HepG2 (cell line): ENCODE data around the gene DOCK11. TPM values are rescaled to one million over a fixed set of nuclear protein-coding genes. Genes with fewer than 3 reads are reported as not detected.
A peak's percentile ranks its signal among the peaks of the same experiment; 100 is the strongest.

Source experiments
- ATAC-seq: fragments of 200-7000 bp; cut with Tn5 transposase; 3 replicates; pipeline ENCODE4 v1.9.1; 2020; ENCODE audit warnings: mild to moderate bottlenecking, moderate library complexity
- BruUV-seq: library from RNA; stranded (reverse); fragments of 400-500 nt; replicated peaks from 2 replicates; lab custom pipeline; 2021; lab: Mats Ljungman, UMichigan
- CTCF ChIA-PET: fragments of 300-600 bp; formaldehyde crosslinking; extraction: SDS; loops from one replicate; lab custom pipeline; 2021; ENCODE audit warnings: low total read pairs, inconsistent platforms, low intra/inter-chr PET ratio; lab: Yijun Ruan, JAX
- POLR2A ChIA-PET: fragments of 350-600 bp; sonication (Branson Sonifier 250); formaldehyde crosslinking; loops from one replicate; lab custom pipeline; 2020; ENCODE audit warnings: antibody characterized with exemption, inconsistent platforms; lab: Yijun Ruan, JAX
- DNase-seq: peaks from one replicate; pipeline ENCODE4 v3.0.0-alpha.2; 2015; ENCODE audit warnings: low spot score
- FAIRE-seq: peaks from 3 replicates; lab custom pipeline; 2011; peaks lifted over from hg19 to GRCh38; lab: Jason Lieb, UNC
- H2AFZ ChIP-seq: one replicate; pipeline ENCODE4 v1.6.1; 2011; ENCODE audit warnings: low read length, inconsistent platforms
- H3K27ac ChIP-seq: fragments of 300-600 bp; 3 replicates; pipeline ENCODE4 v1.8.0; 2011; ENCODE audit warnings: mixed run types, mild to moderate bottlenecking, mixed read lengths, low read length, inconsistent platforms; ENCODE audit not compliant: insufficient read depth; ENCODE audit errors: extremely low read length
- H3K27me3 ChIP-seq, 2 experiments: fragments of 200-600 bp in 1 of 2; 2 replicates in 1 of 2; 3 replicates in 1 of 2; pipeline versions ENCODE4 v1.6.0 to v1.8.0; 2011; ENCODE audit warnings: low read length in 2 of 2, mild to moderate bottlenecking in 2 of 2, moderate library complexity in 2 of 2, inconsistent platforms in 1 of 2; ENCODE audit not compliant: insufficient read depth in 2 of 2, control insufficient read depth in 1 of 2
- H3K36me3 ChIP-seq, 2 experiments: fragments of 200-600 bp in 1 of 2; replicated peaks in 1 of 2; 2 replicates in 1 of 2; 3 replicates in 1 of 2; pipeline versions ENCODE4 v1.5.1 to v1.8.0; 2011; ENCODE audit warnings: low read length in 2 of 2, inconsistent platforms in 1 of 2; ENCODE audit not compliant: insufficient read depth in 2 of 2, control insufficient read depth in 1 of 2
- H3K4me1 ChIP-seq: 2 replicates; pipeline ENCODE4 v1.5.1; 2012; ENCODE audit warnings: low read length, inconsistent platforms; ENCODE audit not compliant: insufficient read depth
- H3K4me2 ChIP-seq: 2 replicates; pipeline ENCODE4 v1.6.0; 2011; ENCODE audit warnings: low read depth, low read length, inconsistent platforms
- H3K4me3 ChIP-seq, 3 experiments: fragments of 200-600 bp in 1 of 3; sonication (generic), shearing (Covaris generic) in 1 of 3; replicated peaks in 1 of 3; 2 replicates each; pipeline ENCODE4 v1.5.1; 2011 to 2016; ENCODE audit warnings: low read length in 3 of 3, inconsistent platforms in 2 of 3, low read depth in 2 of 3, mild to moderate bottlenecking in 2 of 3, control low read depth in 1 of 3, mixed read lengths in 1 of 3; ENCODE audit not compliant: insufficient read depth in 1 of 3
- H3K79me2 ChIP-seq: one replicate; pipeline ENCODE4 v1.6.1; 2011; ENCODE audit warnings: low read length, inconsistent platforms; ENCODE audit not compliant: insufficient read depth
- H3K9ac ChIP-seq: 2 replicates; pipeline ENCODE4 v1.6.0; 2011; ENCODE audit warnings: mild to moderate bottlenecking, low read depth, low read length, inconsistent platforms; ENCODE audit not compliant: insufficient read depth
- H3K9me3 ChIP-seq: 2 replicates; pipeline ENCODE4 v1.5.1; 2012; ENCODE audit warnings: mild to moderate bottlenecking, low read length
- H4K20me1 ChIP-seq: 2 replicates; pipeline ENCODE4 v1.6.0; 2011; ENCODE audit warnings: inconsistent platforms, mild to moderate bottlenecking, low read length, moderate library complexity; ENCODE audit not compliant: insufficient read depth
- AKAP8 ChIP-seq: sonication (generic); formaldehyde crosslinking; IDR thresholded peaks from 2 replicates; pipeline ENCODE4 v1.5.1; 2020; ENCODE audit warnings: mild to moderate bottlenecking, missing genetic modification reagents
- ETV6 ChIP-seq: sonication (generic); formaldehyde crosslinking; conservative IDR thresholded peaks from 2 replicates; pipeline ENCODE4 v1.4.0; 2020; ENCODE audit warnings: missing genetic modification reagents
- FOSL2 ChIP-seq: sonication (generic); formaldehyde crosslinking; IDR thresholded peaks from 2 replicates; pipeline ENCODE4 v1.4.0; 2020; ENCODE audit warnings: missing genetic modification reagents
- HHEX ChIP-seq: IDR thresholded peaks from 2 replicates; pipeline ENCODE4 v1.6.1; 2016; ENCODE audit warnings: control low read depth
- KAT2B ChIP-seq: fragments of 150-350 bp; IDR thresholded peaks from 2 replicates; pipeline ENCODE4 v1.6.1; 2014; ENCODE audit warnings: low read depth, low read length, borderline replicate concordance
- ZNF776 ChIP-seq: sonication (generic); formaldehyde crosslinking; IDR thresholded peaks from 2 replicates; pipeline ENCODE4 v1.4.0; 2020; ENCODE audit warnings: mild to moderate bottlenecking, missing genetic modification reagents
- ZSCAN29 ChIP-seq: sonication (generic); formaldehyde crosslinking; conservative IDR thresholded peaks from 2 replicates; pipeline ENCODE4 v1.4.0; 2020; ENCODE audit warnings: mild to moderate bottlenecking, missing genetic modification reagents
- WGBS: methylation state at CpG from one replicate; pipeline ENCODE4 v1.1.6; 2017; ENCODE audit warnings: low lambda C conversion rate; 5-methylcytosine and 5-hydroxymethylcytosine counted together
- in situ Hi-C: cut with HindIII; loops from 2 replicates; pipeline ENCODE4 v1.10.0; 2017; ENCODE audit warnings: low pct_unique_long_range_greater_than_20kb; ENCODE audit not compliant: extremely low pct_ligation_motif_present
- intact Hi-C: fragments of 100-400 bp; cut with micrococcal nuclease; formaldehyde crosslinking; loops from one replicate; pipeline ENCODE4 v1.10.0; 2022; ENCODE audit not compliant: unreplicated experiment
- polyA plus RNA-seq, 8 experiments: library from polyadenylated mRNA; depleted of rRNA in 3 of 8; stranded (reverse) in 7 of 8; unstranded in 1 of 8; fragments of >200 nt; fragmentation: Illumina TruSeq in 4 of 8; extraction: Trizol in 4 of 8; gene quantifications; 2 replicates each; pipeline versions ENCODE4 v1.2.1 to v1.2.3, GENCODE V29; 2011 to 2016; ENCODE audit warnings: low read depth in 4 of 8, missing spikeins in 1 of 8, mixed read lengths in 1 of 8; ENCODE audit not compliant: insufficient read depth in 1 of 8
- total RNA-seq, 5 experiments: library from RNA; depleted of rRNA; stranded (reverse); fragments of >200 nt; fragmentation: Illumina TruSeq; extraction: Trizol; gene quantifications; 2 replicates each; pipeline ENCODE4 v1.2.3, GENCODE V29; 2016; ENCODE audit warnings: low read depth in 1 of 5
- TF ChIP-seq, protein P1 (sequence below): IDR thresholded peaks from 2 replicates; pipeline ENCODE4 v1.6.1; 2016; ENCODE audit warnings: low read depth

Gene DOCK11
- total and polyA plus RNA-seq, 2 of the 13 experiments (the other 11 are each of a cell fraction or from before 2014, with no cell fraction given) = 0.02 to 0.12 TPM

DNA sequence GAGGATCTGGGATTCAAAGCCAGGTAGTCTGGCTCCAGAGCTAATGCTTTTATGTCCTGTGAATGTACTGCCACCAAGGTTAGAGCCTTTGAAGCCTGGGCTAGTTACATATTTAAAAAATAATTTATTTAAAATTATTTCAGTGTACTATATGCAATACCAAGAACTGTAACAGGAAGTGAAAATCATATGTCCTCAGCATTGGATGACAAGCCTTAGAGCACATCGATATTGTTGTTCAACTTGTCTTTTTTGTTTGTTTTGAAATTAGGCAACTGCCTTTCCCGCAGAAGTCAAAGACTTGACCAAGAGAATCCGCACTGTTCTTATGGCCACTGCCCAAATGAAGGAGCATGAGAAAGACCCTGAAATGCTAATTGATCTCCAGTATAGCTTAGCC is 158.7 kb downstream of the DOCK11 start (continued):
- TF ChIP-seq, protein P1, sequence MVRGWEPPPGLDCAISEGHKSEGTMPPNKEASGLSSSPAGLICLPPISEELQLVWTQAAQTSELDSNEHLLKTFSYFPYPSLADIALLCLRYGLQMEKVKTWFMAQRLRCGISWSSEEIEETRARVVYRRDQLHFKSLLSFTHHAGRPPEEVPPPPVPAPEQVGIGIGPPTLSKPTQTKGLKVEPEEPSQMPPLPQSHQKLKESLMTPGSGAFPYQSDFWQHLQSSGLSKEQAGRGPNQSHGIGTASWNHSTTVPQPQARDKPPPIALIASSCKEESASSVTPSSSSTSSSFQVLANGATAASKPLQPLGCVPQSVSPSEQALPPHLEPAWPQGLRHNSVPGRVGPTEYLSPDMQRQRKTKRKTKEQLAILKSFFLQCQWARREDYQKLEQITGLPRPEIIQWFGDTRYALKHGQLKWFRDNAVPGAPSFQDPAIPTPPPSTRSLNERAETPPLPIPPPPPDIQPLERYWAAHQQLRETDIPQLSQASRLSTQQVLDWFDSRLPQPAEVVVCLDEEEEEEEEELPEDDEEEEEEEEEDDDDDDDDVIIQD (CRISPR knock-in tag) = no peak
- TF ChIP-seq ZSCAN29 (CRISPR knock-in tag) = no peak
- no peak for TF ChIP-seq ETV6 (CRISPR knock-in tag)

DNA sequence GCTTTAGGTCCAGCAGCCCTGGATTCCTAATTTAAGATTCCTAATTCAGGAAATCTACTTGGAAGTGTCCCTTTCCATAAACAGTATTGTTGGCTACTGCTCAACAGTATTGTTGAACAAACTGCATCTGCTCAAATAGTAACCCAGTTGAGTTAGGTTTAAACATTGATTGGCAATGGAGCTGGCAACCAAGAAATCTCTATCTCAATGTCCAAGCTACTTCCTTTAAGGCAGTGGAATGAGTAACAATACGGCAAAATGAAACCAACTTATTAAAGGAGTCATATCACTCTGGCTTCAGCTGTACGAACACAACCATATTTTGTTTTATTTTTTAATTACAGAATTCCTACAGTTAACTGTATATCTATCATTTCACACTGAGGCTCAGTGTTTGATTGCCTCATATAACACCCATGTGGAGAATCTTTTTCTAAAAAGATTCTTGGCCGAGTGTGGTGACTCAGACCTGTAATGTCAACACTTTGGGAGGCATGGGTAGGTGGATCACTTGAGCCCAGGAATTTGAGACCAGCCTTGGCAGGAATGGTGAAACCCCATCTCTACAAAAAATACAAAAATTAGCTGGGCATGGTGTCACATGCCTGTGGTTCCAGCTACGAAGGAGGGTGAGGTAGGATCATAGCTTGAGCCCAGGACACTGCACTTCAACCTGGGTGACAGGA is 160.1 kb downstream of the DOCK11 start:
- Histone ChIP-seq H4K20me1 (no peaks in the 10 kb centered on the region), H3K27me3 (no peaks in the 10 kb centered on the region), H3K4me1 (no peaks in the 10 kb centered on the region), H3K4me2 (no peak overlapping the region), H2AFZ (no peak overlapping the region), H3K36me3 (no peaks in the 10 kb centered on the region), H3K4me3 (no peak overlapping the region), H3K27ac (no peak overlapping the region), H3K9ac (no peak overlapping the region), H3K9me3 (no peaks in the 10 kb centered on the region), H3K79me2 (no peaks in the 10 kb centered on the region)
- in situ Hi-C loops = no loop called here
- DNase-seq (peak; percentile 2), FAIRE-seq (peak; percentile 55), ATAC-seq (no peak)
- ChIA-PET POLR2A (no interaction called here), CTCF (no interaction called here)
- WGBS = 58% methylated on average over 4 of the region's 4 CpGs
- no TSS peak for BruUV-seq
- TF ChIP-seq ZNF776 = no peak
- no peak for TF ChIP-seq KAT2B
- TF ChIP-seq FOSL2 (CRISPR knock-in tag) = peak; percentile 25; the same call in 1 of the 2 replicates
- no peak for TF ChIP-seq HHEX (CRISPR knock-in tag)
- TF ChIP-seq AKAP8 (CRISPR knock-in tag) = no peak
- intact Hi-C loops = loop anchor here (2.0 kb wide), 1 partner anchor 75 kb away; no protein-coding TSS in a partner anchor
